Effector memory CD4-positive, alpha-beta T cell (primary cell): ENCODE results near the gene ZNF735.
"Not testable (repeated sequence)": the region's sequence is repeated elsewhere in the genome, so short reads cannot be mapped to it uniquely, and the experiment has no call there.

ENCODE experiments used
- DNase-seq, 3 donors: peaks; one replicate each; pipeline ENCODE4 v3.0.0-alpha.2; 2020
- H3K27ac ChIP-seq: 2 replicates; pipeline ENCODE4 v1.7.0; 2013; ENCODE audit warnings: mild to moderate bottlenecking, low read length, moderate library complexity; ENCODE audit not compliant: insufficient read depth, poor library complexity, severe bottlenecking
- H3K27me3 ChIP-seq: replicated peaks from 2 replicates; pipeline ENCODE4 v1.7.0; 2013; ENCODE audit warnings: mild to moderate bottlenecking, low read length; ENCODE audit not compliant: insufficient read depth, control insufficient read depth, poor library complexity, severe bottlenecking
- H3K36me3 ChIP-seq: 2 replicates; pipeline ENCODE4 v1.7.0; 2013; ENCODE audit warnings: mild to moderate bottlenecking, low read length, moderate library complexity; ENCODE audit not compliant: control insufficient read depth, insufficient read depth
- H3K4me1 ChIP-seq: 2 replicates; pipeline ENCODE4 v1.7.0; 2013; ENCODE audit warnings: low read length, mild to moderate bottlenecking; ENCODE audit not compliant: control insufficient read depth, insufficient read depth, poor library complexity, severe bottlenecking
- H3K4me3 ChIP-seq: 2 replicates; pipeline ENCODE4 v1.7.0; 2013; ENCODE audit warnings: low read length, low read depth, mild to moderate bottlenecking; ENCODE audit not compliant: insufficient read depth, poor library complexity, severe bottlenecking
- H3K9me3 ChIP-seq: 2 replicates; pipeline ENCODE4 v1.7.0; 2013; ENCODE audit warnings: mild to moderate bottlenecking, low read length, moderate library complexity; ENCODE audit not compliant: control insufficient read depth
- total RNA-seq, 3 donors: gene quantifications; one replicate each; lab custom pipeline; 2026; lab: John Stamatoyannopoulos, UW

ZNF735 gene
- 0 reads per million in 3 donors for total RNA-seq

DNA sequence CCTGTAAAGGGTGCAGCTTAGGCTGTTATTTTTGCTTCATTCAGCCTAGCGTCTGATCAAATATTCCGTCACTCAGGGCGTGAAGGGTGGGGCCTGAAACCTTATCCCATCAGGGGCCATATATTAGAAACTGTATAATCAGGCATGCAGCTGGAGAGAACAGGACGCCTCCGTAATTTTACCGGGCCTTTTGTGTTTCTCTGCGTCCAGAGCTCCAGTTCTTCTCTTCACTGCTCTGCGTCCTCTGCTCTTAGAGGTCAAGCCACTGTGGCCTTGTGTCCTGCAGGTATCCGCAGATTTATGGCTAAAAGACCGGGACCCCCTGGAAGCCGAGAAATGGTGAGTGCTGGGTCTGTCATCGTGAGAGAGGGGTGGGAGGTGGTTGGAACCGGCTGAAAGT, at the start of gene ZNF735:
Gene ZNF735, plus strand, starts transcription at position 301 of the 400 bp plus-strand sequence. Its CDS starts 0 bp downstream, at position 301.
- Histone ChIP-seq H3K9me3 (no peaks in the 10 kb centered on the region), H3K4me3 (no peak within 1 kb of the TSS), H3K36me3 (no peaks in the 10 kb centered on the region), H3K4me1 (no peaks in the 10 kb centered on the region), H3K27me3 (no peaks in the 10 kb centered on the region), H3K27ac (no peak within 1 kb of the TSS)
- no peak for DNase-seq

DNA sequence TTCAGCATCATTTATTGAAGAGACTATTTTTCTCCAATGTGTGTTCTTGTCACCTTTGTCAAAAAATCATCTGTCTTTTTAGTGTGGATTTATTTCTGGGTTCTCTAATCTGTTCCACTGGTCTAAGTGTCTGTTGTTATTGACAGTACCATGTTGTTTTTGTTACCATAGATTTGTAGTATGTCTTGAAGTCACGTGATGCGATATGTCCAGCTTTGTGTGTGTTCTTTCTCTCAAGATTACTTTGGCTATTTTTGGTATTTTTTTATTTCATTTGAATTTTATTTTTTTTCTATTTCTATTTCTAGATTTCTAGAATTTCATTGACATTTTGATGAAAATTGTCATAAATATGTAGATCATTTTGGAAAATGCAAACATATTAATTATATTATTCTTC, 36.0 kb upstream of the ZNF735 start:
- not testable (repeated sequence) for H3K9me3 ChIP-seq, H3K36me3 ChIP-seq, H3K27ac ChIP-seq, H3K4me3 ChIP-seq, H3K4me1 ChIP-seq, H3K27me3 ChIP-seq, DNase-seq

DNA sequence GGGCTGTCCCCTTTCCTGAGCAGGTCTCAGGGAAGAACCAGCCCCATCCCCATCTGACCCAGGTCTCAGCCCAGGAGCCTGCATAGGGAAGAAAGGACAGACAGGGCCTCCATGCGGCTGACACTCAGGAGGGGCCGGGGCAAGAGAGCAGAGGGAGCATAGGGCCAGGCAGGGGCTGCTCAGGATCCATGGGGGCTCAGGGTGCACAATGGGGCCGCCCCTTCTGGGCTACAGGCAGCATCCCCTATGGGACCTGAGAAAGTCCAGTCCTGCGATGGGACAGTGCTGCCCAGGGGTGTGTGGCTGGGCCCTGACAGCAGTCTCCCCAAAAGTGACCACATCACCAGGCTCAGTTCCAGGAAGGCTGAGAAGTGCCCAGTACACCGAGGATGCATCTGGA, 32.7 kb upstream of the ZNF735 start:
- Histone ChIP-seq H3K4me3 (no peak overlapping the region), H3K4me1 (no peaks in the 10 kb centered on the region)

DNA sequence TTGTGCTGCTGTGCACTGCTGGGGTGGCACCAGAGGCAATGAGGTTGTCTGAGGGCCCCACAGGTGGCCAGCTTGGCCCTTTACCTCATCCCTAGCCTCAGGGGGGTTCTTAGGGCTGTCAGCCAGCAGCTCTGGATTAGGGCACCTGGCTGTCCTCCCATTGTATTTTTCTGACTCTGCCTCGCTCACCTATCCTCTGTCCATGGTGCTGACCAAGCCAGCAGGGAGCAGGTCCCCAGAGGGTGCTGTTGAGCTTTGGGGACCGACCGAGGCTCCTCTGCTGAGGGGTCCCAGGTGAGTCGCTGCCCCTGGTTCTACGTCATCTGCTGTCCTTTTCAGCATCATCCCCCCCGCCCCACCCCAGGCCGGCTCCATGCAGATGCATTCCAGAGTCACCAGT, 32.1 kb upstream of the ZNF735 start:
- no peak overlapping the region for H3K27ac ChIP-seq
- DNase-seq: no peak
- no peaks in the 10 kb centered on the region for H3K4me1 ChIP-seq
- no peaks in the 10 kb centered on the region for H3K27me3 ChIP-seq
- H3K36me3 ChIP-seq: no peaks in the 10 kb centered on the region
- H3K4me3 ChIP-seq: no peak overlapping the region
- H3K9me3 ChIP-seq: no peaks in the 10 kb centered on the region

More for the DNA sequence above, 32.7 kb upstream of the ZNF735 start:
- Histone ChIP-seq H3K36me3 (no peaks in the 10 kb centered on the region), H3K27me3 (no peaks in the 10 kb centered on the region), H3K9me3 (no peaks in the 10 kb centered on the region), H3K27ac (no peak overlapping the region)
- DNase-seq: no peak

DNA sequence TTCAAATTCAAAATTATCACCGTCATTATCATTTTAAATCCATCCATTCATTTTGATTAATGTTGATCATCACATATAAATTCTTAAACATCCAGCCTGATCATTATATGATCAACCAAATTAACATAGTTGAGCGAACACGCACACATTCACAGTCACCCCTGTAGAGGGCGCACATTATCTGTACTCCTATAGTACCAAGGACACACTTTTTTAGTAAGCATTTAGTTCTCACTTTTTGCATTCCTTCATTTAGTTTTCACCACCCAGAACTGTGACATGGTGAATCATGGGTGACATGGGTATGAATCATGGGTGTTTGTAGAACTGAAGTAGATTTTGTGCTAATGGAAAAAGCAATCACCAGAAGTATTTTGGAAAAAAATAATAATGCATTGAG, 26.0 kb upstream of the ZNF735 start:
- no peaks in the 10 kb centered on the region for H3K9me3 ChIP-seq
- peaks cover 4% of the 10 kb centered on the region for H3K4me1 ChIP-seq
- no peak overlapping the region for H3K4me3 ChIP-seq
- H3K36me3 ChIP-seq: no peaks in the 10 kb centered on the region
- H3K27me3 ChIP-seq: no peaks in the 10 kb centered on the region
- DNase-seq: no peak
- no peak overlapping the region for H3K27ac ChIP-seq

DNA sequence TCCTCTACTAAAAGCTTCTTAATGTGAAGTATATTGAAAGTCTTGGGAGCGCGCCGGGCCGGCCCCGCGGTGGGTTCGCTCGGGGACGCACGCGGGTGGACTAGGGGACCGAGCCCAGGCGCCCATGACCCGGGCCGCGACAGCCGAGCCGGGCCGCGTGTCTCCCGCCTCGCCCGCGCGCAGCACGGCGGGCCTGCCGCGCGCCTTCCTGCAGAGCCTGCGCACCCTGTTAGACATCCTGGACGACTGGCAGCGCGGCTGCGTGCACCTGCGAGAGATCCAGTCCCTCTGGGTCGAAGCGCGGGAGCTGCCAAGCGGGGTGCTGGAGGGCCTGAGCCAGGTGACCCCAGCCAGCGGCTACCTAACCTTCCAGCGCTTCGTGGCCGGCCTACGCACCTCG, 25.4 kb upstream of the ZNF735 start:
- DNase-seq: no peak
- peaks cover 4% of the 10 kb centered on the region for H3K4me1 ChIP-seq
- H3K36me3 ChIP-seq: no peaks in the 10 kb centered on the region
- H3K27me3 ChIP-seq: no peaks in the 10 kb centered on the region
- no peak overlapping the region for H3K27ac ChIP-seq
- H3K9me3 ChIP-seq: no peaks in the 10 kb centered on the region
- H3K4me3 ChIP-seq: no peak overlapping the region

DNA sequence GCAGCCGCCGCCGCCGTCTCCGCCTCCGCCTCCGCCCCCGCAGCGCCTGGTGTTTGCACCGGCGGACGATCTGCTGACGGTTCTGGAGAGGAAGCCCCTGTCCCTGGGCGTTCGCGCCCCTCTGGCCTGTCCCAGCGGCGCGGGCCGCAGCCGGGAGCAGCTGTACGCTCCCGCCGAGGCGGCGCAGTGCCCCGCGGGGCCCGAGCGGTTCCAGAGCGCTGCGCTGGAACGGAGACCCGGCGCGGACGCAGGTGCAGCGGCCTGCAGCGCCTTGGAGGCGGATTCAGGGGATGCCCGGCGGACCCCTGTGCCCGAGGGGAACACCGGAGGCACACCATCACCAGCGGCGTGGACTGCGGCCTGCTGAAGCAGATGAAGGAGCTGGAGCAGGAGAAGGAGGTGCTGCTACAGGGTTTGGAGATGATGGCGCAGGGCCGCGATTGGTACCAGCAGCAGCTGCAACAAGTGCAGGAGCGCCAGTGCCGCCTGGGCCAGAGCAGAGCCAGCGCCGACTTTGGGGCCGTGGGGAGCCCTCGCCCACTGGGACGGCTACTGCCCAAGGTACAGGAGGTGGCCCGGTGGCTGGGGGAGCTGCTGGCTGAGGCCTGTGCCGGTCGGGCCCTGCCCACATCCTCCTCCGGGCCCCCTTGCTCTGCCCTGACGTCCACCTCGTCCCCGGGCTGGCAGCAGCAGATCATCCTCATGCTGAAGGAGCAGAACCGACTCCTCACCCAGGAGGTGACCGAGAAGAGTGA, 24.8 kb upstream of the ZNF735 start:
- no peaks in the 10 kb centered on the region for H3K9me3 ChIP-seq
- no peak overlapping the region for H3K4me3 ChIP-seq
- H3K36me3 ChIP-seq: no peaks in the 10 kb centered on the region
- peaks cover 4% of the 10 kb centered on the region for H3K4me1 ChIP-seq
- no peak overlapping the region for H3K27ac ChIP-seq
- H3K27me3 ChIP-seq: no peaks in the 10 kb centered on the region
- DNase-seq: no peak

DNA sequence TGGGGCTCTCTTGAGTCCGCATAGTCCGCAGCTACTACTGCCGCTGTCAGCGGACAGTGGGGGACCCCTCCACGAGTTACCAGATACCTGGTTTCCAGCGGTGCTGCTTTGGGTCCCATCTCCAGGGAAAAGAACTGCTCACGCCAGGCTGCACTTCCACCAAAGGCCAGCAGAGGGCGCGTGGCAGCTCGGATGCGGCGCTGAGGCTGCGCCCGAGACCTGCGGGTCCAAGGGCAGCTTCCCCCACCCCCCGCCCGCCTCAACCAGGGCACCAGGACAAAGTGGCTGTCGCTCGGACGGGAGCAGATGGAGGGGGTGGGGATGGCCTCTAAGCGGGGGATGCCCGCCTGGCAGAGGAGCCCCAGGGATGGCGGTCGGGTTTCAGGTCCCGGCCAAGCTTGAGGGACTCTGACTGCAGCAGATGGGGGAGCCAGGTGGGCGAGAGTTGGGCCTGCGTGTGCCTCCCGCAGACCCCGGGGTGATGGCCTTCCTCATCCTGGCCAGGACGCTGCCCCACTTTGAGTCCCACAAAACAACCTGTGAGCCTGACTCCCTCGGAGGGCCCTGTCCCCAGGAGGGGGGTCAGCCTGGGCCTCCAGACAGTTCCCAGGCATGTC, 23.8 kb upstream of the ZNF735 start:
- Histone ChIP-seq H3K36me3 (no peaks in the 10 kb centered on the region), H3K4me3 (no peak overlapping the region), H3K9me3 (no peaks in the 10 kb centered on the region), H3K27me3 (no peaks in the 10 kb centered on the region), H3K27ac (no peak overlapping the region), H3K4me1 (peaks cover 4% of the 10 kb centered on the region)
- peak in 2 of 3 donors; percentile 18 to 31 for DNase-seq

DNA sequence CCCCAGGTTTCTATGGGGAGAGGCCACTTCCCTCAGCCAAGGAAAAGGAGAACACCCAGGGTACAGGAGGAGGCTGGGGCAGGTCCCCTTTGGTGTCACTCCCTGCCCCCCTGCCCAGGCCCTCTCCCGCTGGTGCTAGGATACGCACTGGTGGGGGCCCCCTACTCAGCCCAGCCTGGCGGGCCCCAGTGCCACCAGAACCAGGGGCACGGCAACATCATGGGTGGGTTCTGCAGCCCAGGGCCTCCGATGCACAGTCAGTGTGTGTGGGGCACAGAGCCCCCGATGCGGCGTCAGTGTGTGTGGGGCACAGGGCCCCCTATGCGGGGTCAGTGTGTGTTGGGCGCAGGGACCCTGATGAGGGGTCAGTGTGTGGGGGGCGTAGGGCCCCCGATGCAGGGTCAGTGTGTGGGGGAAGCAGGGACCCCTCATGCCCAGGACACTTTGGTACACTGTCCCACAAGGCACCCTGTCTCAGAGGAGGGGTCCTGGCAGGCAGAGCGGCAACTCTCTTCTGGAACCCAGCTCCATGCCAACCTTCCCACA, 23.1 kb upstream of the ZNF735 start:
- H3K9me3 ChIP-seq: no peaks in the 10 kb centered on the region
- no peak overlapping the region for H3K4me3 ChIP-seq
- H3K36me3 ChIP-seq: no peaks in the 10 kb centered on the region
- H3K27ac ChIP-seq: no peak overlapping the region
- H3K4me1 ChIP-seq: peaks cover 4% of the 10 kb centered on the region
- H3K27me3 ChIP-seq: no peaks in the 10 kb centered on the region
- DNase-seq: no peak

DNA sequence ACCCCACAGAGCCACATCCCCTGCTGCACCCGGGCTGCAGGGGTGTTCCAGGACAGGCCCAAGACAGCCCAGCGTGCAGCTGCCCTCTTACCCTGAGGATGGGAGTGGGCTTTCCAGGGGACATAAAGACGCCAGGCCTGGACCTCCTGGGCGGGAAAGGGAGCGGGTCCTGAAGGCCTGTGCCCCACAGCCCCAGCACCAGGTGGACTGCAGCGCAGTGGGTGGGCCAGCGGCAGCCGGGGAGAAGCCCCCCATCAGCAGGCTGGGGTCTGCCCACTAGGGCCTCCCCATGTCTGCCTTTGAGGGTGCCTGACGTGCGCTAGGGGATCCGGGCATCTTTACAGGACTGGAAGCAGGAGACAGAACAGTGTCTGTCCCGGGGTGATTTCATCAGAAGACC, 22.6 kb upstream of the ZNF735 start:
- DNase-seq: no peak
- no peaks in the 10 kb centered on the region for H3K9me3 ChIP-seq
- peaks cover 4% of the 10 kb centered on the region for H3K4me1 ChIP-seq
- no peak overlapping the region for H3K4me3 ChIP-seq
- H3K36me3 ChIP-seq: no peaks in the 10 kb centered on the region
- no peaks in the 10 kb centered on the region for H3K27me3 ChIP-seq
- no peak overlapping the region for H3K27ac ChIP-seq
